PC-9 (cell line): ENCODE measurements around the gene TTC4.

Source experiments
- CTCF ChIP-seq: fragments of 200-600 bp; sonication (generic); conservative IDR thresholded peaks from 2 replicates; pipeline ENCODE4 v1.6.1; 2017; ENCODE audit warnings: mixed run types, antibody characterized with exemption, mild to moderate bottlenecking, moderate library complexity
- EZH2 ChIP-seq: fragments of 200-600 bp; sonication (generic); IDR thresholded peaks from 2 replicates; pipeline ENCODE4 v1.8.0; 2017; ENCODE audit warnings: antibody characterized with exemption, low read depth

GRCh38 chr1:54754486-54755285, 39.0 kb downstream of the TTC4 start:
- TF ChIP-seq CTCF = no peak
- no peak for TF ChIP-seq EZH2
